AG20443 (cell line): ENCODE measurements around the gene PPP1CC.

ENCODE experiments used
- DNase-seq: peaks from one replicate; pipeline ENCODE4 v3.0.0; 2012; ENCODE audit warnings: low spot score, mixed read lengths

Gene PPP1CC

DNA sequence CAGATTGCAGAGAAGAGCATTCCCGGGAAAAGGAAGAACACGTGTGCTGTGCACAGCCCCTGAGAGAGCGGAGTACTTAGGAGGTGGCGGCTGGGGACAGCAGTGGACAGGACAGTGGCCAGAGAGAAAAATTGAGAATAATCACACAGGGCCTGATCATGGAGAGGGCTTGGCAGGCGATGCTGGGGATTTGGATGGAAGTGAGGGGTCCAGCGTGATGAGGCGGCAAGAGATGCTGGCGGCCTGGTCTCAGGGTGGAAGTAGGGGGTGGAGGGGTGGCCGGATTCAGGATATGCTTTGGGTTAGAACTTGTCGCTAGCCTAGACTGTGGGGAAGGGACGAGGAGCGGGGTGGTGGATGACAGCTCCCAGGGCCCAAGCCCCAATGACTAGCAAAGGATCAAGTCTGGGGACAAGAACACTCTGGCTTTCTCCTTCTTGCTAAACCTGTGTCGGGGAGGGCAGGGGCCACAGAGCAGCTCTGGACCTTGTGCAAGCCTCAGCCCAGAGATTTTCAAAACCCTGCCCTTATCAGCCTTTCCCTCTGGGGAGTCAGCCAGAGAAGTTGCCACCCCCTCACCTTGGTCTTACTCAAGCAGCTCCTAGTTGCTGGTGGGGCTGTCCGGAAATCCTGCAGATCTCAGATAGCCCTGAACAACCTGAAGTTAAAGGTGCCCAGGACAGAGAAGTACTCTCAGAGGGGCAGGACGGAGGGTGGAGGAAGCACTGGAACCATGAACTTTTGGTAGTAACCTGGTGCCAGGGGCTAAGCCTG, 55.1 kb downstream of the PPP1CC start:
- DNase-seq = peak; percentile 7

DNA sequence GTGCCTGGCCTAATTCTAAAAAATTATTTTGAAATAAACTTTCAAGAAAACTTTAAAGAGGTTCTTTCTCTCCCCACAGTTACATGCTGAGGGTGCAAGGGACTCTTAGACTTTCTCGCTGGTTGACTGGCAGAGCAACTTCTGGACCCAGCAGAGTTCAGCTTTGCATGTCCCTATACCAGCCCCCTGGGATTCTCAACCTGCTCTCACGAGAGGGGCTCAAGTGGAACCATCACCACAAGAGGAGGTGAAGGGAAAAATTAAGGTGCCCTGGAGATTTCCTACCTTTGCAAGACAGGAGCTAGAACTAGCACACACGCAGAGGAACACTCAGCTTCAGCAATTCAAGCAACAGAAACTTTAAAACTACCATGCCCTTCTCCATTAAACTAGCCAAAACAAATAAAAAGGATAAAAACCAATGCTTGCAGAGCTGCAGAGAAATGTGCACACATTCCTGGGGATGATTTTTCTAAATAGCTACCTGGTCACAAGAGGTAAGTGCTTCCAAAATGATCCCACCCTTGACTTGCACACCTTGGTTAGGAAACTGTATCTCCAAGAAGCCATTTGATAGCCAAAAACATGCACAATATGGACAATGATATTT, 56.3 kb downstream of the PPP1CC start:
- DNase-seq = no peak

DNA sequence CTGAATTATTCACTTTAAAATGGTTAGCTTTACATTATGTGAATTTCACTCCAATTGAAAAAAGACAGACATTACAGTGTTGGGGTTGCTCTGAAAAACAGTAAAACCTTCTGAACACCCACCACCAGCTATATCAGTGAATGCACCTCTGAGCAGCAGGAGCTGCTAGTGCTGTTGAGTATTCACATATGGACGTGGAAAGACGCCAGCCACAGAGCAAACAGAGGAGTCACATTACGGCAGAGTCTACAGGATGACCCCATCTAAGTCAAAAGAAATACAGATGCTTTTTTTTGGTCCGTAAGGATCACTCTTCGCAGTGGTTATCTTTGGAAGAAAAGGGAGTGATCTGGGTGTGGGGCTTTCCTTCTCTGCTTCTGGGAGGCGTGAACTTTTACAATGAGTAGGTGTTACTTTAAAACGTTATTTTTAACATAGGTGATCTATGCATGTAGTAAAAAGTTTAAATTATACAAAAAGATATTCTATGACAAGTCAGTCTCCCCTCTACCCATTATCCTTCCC, 58.3 kb downstream of the PPP1CC start:
- no peak for DNase-seq

DNA sequence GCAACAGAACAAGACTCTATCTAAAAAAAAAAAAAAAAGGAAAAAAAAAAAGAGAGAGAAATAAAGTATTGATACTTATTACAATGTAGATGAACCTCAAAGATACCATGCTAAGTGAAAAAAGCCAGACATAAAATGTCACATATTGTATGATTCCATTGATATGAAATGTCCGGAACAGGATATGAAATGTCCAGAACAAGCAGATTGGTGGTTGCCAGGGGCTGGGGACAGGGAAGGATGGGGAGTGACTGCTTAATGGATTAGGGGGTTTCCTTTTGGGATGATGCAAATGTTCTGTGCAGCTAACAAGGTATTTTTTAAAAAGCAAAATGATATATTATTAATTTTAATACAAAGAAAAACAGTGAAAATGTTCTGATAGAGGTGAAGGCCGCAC, 58.8 kb downstream of the PPP1CC start:
- no peak for DNase-seq

- no peak for DNase-seq
These were observed 62.7 kb downstream of the PPP1CC start for GRCh38 chr12:110680032-110680431.

GRCh38 chr12:110679201-110679600, 63.5 kb downstream of the PPP1CC start:
- DNase-seq = no peak

DNA sequence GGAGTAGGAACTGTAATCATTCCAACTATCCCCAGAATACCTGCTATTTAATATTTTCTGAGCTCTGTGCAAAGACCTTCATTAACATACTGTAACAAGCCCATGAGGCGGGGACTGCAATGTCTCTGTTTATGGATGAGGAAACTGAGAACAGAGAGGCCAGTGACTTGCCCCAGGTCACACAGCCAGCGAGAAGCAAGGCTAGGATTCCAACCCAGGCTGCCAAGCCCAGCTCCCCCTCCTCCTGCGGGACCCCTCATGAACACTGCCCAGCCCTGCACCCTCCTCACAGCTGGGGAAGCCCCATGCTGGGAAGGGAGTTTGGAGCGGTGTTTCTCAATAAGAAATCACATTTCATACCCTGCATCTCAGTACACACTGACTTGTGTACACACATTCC, 64.7 kb downstream of the PPP1CC start:
- DNase-seq = no peak

- no peak for DNase-seq
These were observed 65.3 kb downstream of the PPP1CC start for GRCh38 chr12:110677206-110677911.

DNA sequence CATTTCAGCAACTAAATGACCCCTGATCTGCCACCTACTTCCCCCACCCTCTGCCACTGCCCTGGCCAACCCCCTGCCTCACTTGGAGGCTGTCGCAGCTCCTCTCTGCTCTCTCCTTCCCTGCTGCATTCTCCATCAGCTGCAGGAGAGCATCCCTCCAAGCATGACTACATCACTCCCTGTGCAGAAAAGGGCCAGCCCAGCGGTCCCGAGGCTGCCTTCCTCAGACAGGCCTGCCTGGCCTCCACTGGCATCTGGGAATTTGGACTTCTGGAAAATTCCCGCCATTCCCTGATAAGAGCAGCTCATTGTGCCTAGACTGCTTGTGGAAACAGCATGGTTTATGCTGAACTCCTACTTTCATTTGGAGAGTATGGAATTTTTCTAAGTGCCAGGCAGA, 66.5 kb downstream of the PPP1CC start:
- DNase-seq = no peak

DNA sequence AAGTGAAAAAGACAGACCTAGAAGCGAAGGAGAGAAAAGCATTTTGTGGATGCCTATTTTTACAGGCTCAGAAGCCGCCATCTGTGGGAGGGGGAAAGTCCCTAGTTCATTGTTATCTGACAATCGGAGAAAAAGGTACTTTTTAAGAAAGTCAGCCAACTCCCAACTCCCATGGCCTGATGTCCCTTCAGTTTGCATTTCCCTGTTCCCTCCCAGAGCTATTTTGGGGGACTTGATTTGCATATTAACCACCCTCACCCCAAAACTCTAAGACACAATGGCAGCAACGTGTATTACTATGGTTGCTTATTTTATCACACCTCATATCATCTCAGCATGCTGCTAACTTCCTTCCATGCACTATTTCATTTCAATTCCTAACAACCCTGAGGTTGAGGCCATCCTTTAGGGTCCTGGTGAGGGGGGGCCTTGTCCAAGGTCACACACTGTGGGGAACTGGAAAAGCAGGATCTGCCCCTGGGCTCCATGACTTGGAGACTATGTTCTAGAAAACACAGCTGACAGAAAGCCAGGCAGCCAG, 72.5 kb downstream of the PPP1CC start:
- no peak for DNase-seq
